ENCODE results near the gene GSKIP.
A peak's percentile ranks its signal among the peaks of the same experiment; 100 is the strongest.
"Not testable (repeated sequence)": the region's sequence is repeated elsewhere in the genome, so short reads cannot be mapped to it uniquely, and the experiment has no call there.

GSKIP gene

GRCh38 chr14:96362965-96363750 lies at the start of gene GSKIP, which contains the start of gene ATG2B:
GSKIP (plus strand) TSS chr14:96363526; CDS start chr14:96382248, 18,722 bp downstream.
ATG2B (minus strand) TSS chr14:96363341; CDS start chr14:96362976, 365 bp downstream.
- DNase-seq (ENCODE audit: low read depth): peak; percentile 97

- DNase-seq (ENCODE audit: low read depth): no peak
Measured at GRCh38 chr14:96316087-96316486, 47.2 kb upstream of the GSKIP start.

GRCh38 chr14:96318836-96319235 lies 44.5 kb upstream of the GSKIP start:
- DNase-seq (ENCODE audit: low read depth): no peak

GRCh38 chr14:96320605-96321004 lies 42.7 kb upstream of the GSKIP start:
- DNase-seq (ENCODE audit: low read depth): no peak

GRCh38 chr14:96324219-96324618 lies 39.1 kb upstream of the GSKIP start:
- no peak for DNase-seq (ENCODE audit: low read depth)

- DNase-seq (ENCODE audit: low read depth): no peak
Measured at GRCh38 chr14:96338551-96338950, 24.8 kb upstream of the GSKIP start.

GRCh38 chr14:96341323-96341722 lies 22.0 kb upstream of the GSKIP start:
- DNase-seq (ENCODE audit: low read depth): no peak

GRCh38 chr14:96345669-96346068 lies 17.7 kb upstream of the GSKIP start:
- DNase-seq (ENCODE audit: low read depth): no peak

GRCh38 chr14:96347957-96348356 lies 15.4 kb upstream of the GSKIP start:
- not testable (repeated sequence) for DNase-seq (ENCODE audit: low read depth)

- DNase-seq (ENCODE audit: low read depth): no peak
Measured at GRCh38 chr14:96349286-96350075, 13.8 kb upstream of the GSKIP start.

- DNase-seq (ENCODE audit: low read depth): no peak
Measured at GRCh38 chr14:96351986-96352385, 11.3 kb upstream of the GSKIP start.

GRCh38 chr14:96352708-96353107 lies 10.6 kb upstream of the GSKIP start:
- no peak for DNase-seq (ENCODE audit: low read depth)

- DNase-seq (ENCODE audit: low read depth): no peak
Measured at GRCh38 chr14:96354246-96354645, 9.1 kb upstream of the GSKIP start.

- no peak for DNase-seq (ENCODE audit: low read depth)
Measured at GRCh38 chr14:96357216-96357615, 6.1 kb upstream of the GSKIP start.

- DNase-seq (ENCODE audit: low read depth): no peak
Measured at GRCh38 chr14:96359959-96360358, 3.4 kb upstream of the GSKIP start.

- DNase-seq (ENCODE audit: low read depth): no peak
Measured at GRCh38 chr14:96362071-96362964, 1.0 kb upstream of the GSKIP start.

GRCh38 chr14:96363751-96364336 lies 518 bp downstream of the GSKIP start:
- DNase-seq (ENCODE audit: low read depth): no peak

- no peak for DNase-seq (ENCODE audit: low read depth)
Measured at GRCh38 chr14:96364962-96365361, 1.6 kb downstream of the GSKIP start.

GRCh38 chr14:96368534-96368933 lies 5.2 kb downstream of the GSKIP start:
- no peak for DNase-seq (ENCODE audit: low read depth)

GRCh38 chr14:96370528-96370927 lies 7.2 kb downstream of the GSKIP start:
- no peak for DNase-seq (ENCODE audit: low read depth)

- DNase-seq (ENCODE audit: low read depth): no peak
Measured at GRCh38 chr14:96373538-96373937, 10.2 kb downstream of the GSKIP start.

- no peak for DNase-seq (ENCODE audit: low read depth)
Measured at GRCh38 chr14:96376093-96376492, 12.8 kb downstream of the GSKIP start.

Data from stimulated activated CD8-positive, alpha-beta memory T cell treated with anti-CD3 and anti-CD28 coated beads, Interleukin-12 subunit alpha, Interleukin-12 subunit beta, amount 100 ng/mL, for 4 hours (primary cell).